ENCODE results near the gene S100A6. TPM values are rescaled to one million over a fixed set of nuclear protein-coding genes. Genes with fewer than 3 reads are reported as not detected.

Gene S100A6
- total RNA-seq, 4 donors from 2014 or later, result 219 to 881 (median 433) TPM

GRCh38 chr1:153543736-153544135 is 7.9 kb upstream of the S100A6 start:
- peak overlapping the region; percentile 84 to 92 (median 90) for H3K27ac ChIP-seq
- WGBS, 2 donors (ENCODE audit: low coverage in 1 of 2), result 79 to 100% methylated on average over 1 to 4 of the region's 4 CpGs

GRCh38 chr1:153542956-153543711 is 7.3 kb upstream of the S100A6 start:
- Histone ChIP-seq H3K27me3 (no peaks in the 10 kb centered on the region), H3K36me3 (no peaks in the 10 kb centered on the region), H3K4me3 (no peak overlapping the region), H3K9me3 (no peaks in the 10 kb centered on the region), H3K27ac (peak overlapping the region; percentile 84 to 92 (median 90)), H3K4me1 (peaks cover 34 to 71% (median 46%) of the 10 kb centered on the region in 4 donors)
- in situ Hi-C loops (cut with MboI; ENCODE audit: low pct_ligation_motif_present in 1 of 4, low pct_unique_long_range_greater_than_20kb in 1 of 4, low sequenced_read_pairs in 3 of 4) (loop anchor here in 1 of 4 donors (25.0 kb wide), 1 partner anchor 444 kb away; the partner anchor contains the start of genes JTB, RAB13 and RPS27), intact Hi-C loops (cut with DNase I; ENCODE audit: low total_unique reads) (no loop called here)
- TF ChIP-seq CTCF (IDR thresholded peaks at IDR 0.05) (no peak), POLR2AphosphoS5 (IDR thresholded peaks at IDR 0.05) (no peak), POLR2A (IDR thresholded peaks at IDR 0.05) (no peak), EP300 (IDR thresholded peaks at IDR 0.05; ENCODE audit: low read depth) (no peak)
- whole genome bisulfite sequencing, 2 donors (ENCODE audit: low coverage in 1 of 2), result 77 to 100% methylated on average over 1 to 13 of the region's 13 CpGs
- no peak for DNase-seq

More at GRCh38 chr1:153543736-153544135, 7.9 kb upstream of the S100A6 start:
- no peak for TF ChIP-seq POLR2AphosphoS5 (IDR thresholded peaks at IDR 0.05)
- TF ChIP-seq CTCF (IDR thresholded peaks at IDR 0.05), result no peak
- TF ChIP-seq EP300 (IDR thresholded peaks at IDR 0.05; ENCODE audit: low read depth), result no peak
- no peak for TF ChIP-seq POLR2A (IDR thresholded peaks at IDR 0.05)
- H3K4me3 ChIP-seq, result no peak overlapping the region
- in situ Hi-C loops (cut with MboI; ENCODE audit: low pct_ligation_motif_present in 1 of 4, low pct_unique_long_range_greater_than_20kb in 1 of 4, low sequenced_read_pairs in 3 of 4) (loop anchor here in 1 of 4 donors (25.0 kb wide), 1 partner anchor 444 kb away; the partner anchor contains the start of genes JTB, RAB13 and RPS27), intact Hi-C loops (cut with DNase I; ENCODE audit: low total_unique reads) (no loop called here)
- no peaks in the 10 kb centered on the region for H3K9me3 ChIP-seq
- H3K27me3 ChIP-seq, result no peaks in the 10 kb centered on the region
- DNase-seq, result no peak
- no peaks in the 10 kb centered on the region for H3K36me3 ChIP-seq
- H3K4me1 ChIP-seq, result peaks cover 40 to 73% (median 52%) of the 10 kb centered on the region in 4 donors

GRCh38 chr1:153541641-153542590 is 6.1 kb upstream of the S100A6 start:
- TF ChIP-seq POLR2A (IDR thresholded peaks at IDR 0.05) (no peak), POLR2AphosphoS5 (IDR thresholded peaks at IDR 0.05) (no peak), EP300 (IDR thresholded peaks at IDR 0.05; ENCODE audit: low read depth) (no peak), CTCF (IDR thresholded peaks at IDR 0.05) (no peak)
- Histone ChIP-seq H3K27me3 (no peaks in the 10 kb centered on the region), H3K27ac (peak overlapping the region; percentile 16 to 49 (median 33)), H3K36me3 (no peaks in the 10 kb centered on the region), H3K4me3 (no peak overlapping the region), H3K9me3 (no peaks in the 10 kb centered on the region), H3K4me1 (peaks cover 31 to 74% (median 52%) of the 10 kb centered on the region in 4 donors)
- 76 to 83% methylated on average over 2 to 12 of the region's 13 CpGs for WGBS, 2 donors (ENCODE audit: low coverage in 1 of 2)
- no peak for DNase-seq
- intact Hi-C loops (cut with DNase I; ENCODE audit: low total_unique reads), result no loop called here
- in situ Hi-C loops (cut with MboI; ENCODE audit: low pct_ligation_motif_present in 1 of 4, low pct_unique_long_range_greater_than_20kb in 1 of 4, low sequenced_read_pairs in 3 of 4), result loop anchor here in 1 of 4 donors (25.0 kb wide), 1 partner anchor 445 kb away; the partner anchor contains the start of genes JTB, RAB13 and RPS27
